CD14-positive monocyte (primary cell): ENCODE data around the gene SLC38A8. TPM values are rescaled to one million over a fixed set of nuclear protein-coding genes. Genes with fewer than 3 reads are reported as not detected.
A peak's percentile ranks its signal among the peaks of the same experiment; 100 is the strongest.

Experiments
- DNase-seq, 3 donors: peaks; one replicate each; pipeline ENCODE4 v3.0.0-alpha.2; 2011 to 2022
- H2AFZ ChIP-seq: 2 replicates; pipeline ENCODE4 v1.6.0; 2012; ENCODE audit warnings: mild to moderate bottlenecking, low read depth, low read length, inconsistent platforms; ENCODE audit not compliant: insufficient read depth, poor library complexity, severe bottlenecking
- H3K27ac ChIP-seq, 2 donors: 1 replicate in 1 of 2; 2 replicates in 1 of 2; pipeline ENCODE4 v1.5.1; 2012 to 2013; ENCODE audit warnings: low read length in 2 of 2, control low read depth in 1 of 2, inconsistent platforms in 1 of 2, low read depth in 1 of 2, mild to moderate bottlenecking in 1 of 2
- H3K27me3 ChIP-seq, 2 donors: one replicate each; pipeline versions ENCODE4 v1.6.0 to v1.6.1; 2011 to 2013; ENCODE audit warnings: low read length in 2 of 2; ENCODE audit not compliant: control insufficient read depth in 2 of 2, insufficient read depth in 2 of 2
- H3K36me3 ChIP-seq, 2 donors: replicated peaks in 1 of 2; 1 replicate in 1 of 2; 2 replicates in 1 of 2; pipeline versions ENCODE4 v1.5.1 to v1.6.1; 2012 to 2013; ENCODE audit warnings: low read length in 2 of 2, control low read depth in 1 of 2, inconsistent platforms in 1 of 2, mild to moderate bottlenecking in 1 of 2; ENCODE audit not compliant: insufficient read depth in 2 of 2, control insufficient read depth in 1 of 2
- H3K4me1 ChIP-seq, 2 donors: 1 replicate in 1 of 2; 2 replicates in 1 of 2; pipeline versions ENCODE4 v1.5.1 to v1.6.1; 2012 to 2013; ENCODE audit warnings: low read length in 2 of 2, control low read depth in 1 of 2, inconsistent platforms in 1 of 2, mild to moderate bottlenecking in 1 of 2, moderate library complexity in 1 of 2; ENCODE audit not compliant: insufficient read depth in 2 of 2, control insufficient read depth in 1 of 2
- H3K4me2 ChIP-seq: replicated peaks from 2 replicates; pipeline ENCODE3; 2012; ENCODE audit warnings: low read length, moderate library complexity, mild to moderate bottlenecking; ENCODE audit not compliant: poor library complexity, severe bottlenecking; ENCODE audit errors: extremely low read depth
- H3K4me3 ChIP-seq, 3 experiments: fragments of 200-600 bp in 1 of 3; sonication (generic) in 1 of 3; replicated peaks in 1 of 3; 1 replicate in 2 of 3; 2 replicates in 1 of 3; pipeline ENCODE4 v1.5.1; 2011 to 2013; ENCODE audit warnings: low read length in 3 of 3, mild to moderate bottlenecking in 3 of 3, control low read depth in 2 of 3, low read depth in 2 of 3, inconsistent platforms in 1 of 3, moderate library complexity in 1 of 3
- H3K79me2 ChIP-seq: 2 replicates; pipeline ENCODE4 v1.6.0; 2012; ENCODE audit warnings: mild to moderate bottlenecking, control low read depth, inconsistent platforms, low read length, moderate library complexity; ENCODE audit not compliant: insufficient read depth
- H3K9ac ChIP-seq: 2 replicates; pipeline ENCODE4 v1.6.0; 2017; ENCODE audit warnings: low read length, mild to moderate bottlenecking; ENCODE audit not compliant: insufficient read depth, poor library complexity, severe bottlenecking
- H3K9me3 ChIP-seq, 2 donors: replicated peaks in 1 of 2; 1 replicate in 1 of 2; 2 replicates in 1 of 2; pipeline versions ENCODE4 v1.5.1 to v1.6.1; 2012 to 2013; ENCODE audit warnings: low read length in 2 of 2, control low read depth in 1 of 2; ENCODE audit not compliant: control insufficient read depth in 1 of 2, insufficient read depth in 1 of 2
- H4K20me1 ChIP-seq: 2 replicates; pipeline ENCODE4 v1.6.0; 2012; ENCODE audit warnings: mild to moderate bottlenecking, low read length, control low read depth, moderate library complexity; ENCODE audit not compliant: insufficient read depth
- H3K27ac Mint-ChIP-seq, 7 donors: one replicate each; pipeline ENCODE4 v1.8.0; 2020; ENCODE audit warnings: mild to moderate bottlenecking in 7 of 7, mixed read lengths in 7 of 7, moderate library complexity in 6 of 7, inconsistent platforms in 2 of 7
- H3K27me3 Mint-ChIP-seq, 3 donors: one replicate each; pipeline ENCODE4 v1.8.0; 2021 to 2022; ENCODE audit warnings: low read depth in 3 of 3, mild to moderate bottlenecking in 3 of 3, mixed read lengths in 3 of 3, moderate library complexity in 3 of 3, inconsistent platforms in 1 of 3
- H3K36me3 Mint-ChIP-seq, 2 donors: one replicate each; pipeline ENCODE4 v1.8.0; 2020; ENCODE audit warnings: mixed read lengths in 2 of 2, inconsistent platforms in 1 of 2, mild to moderate bottlenecking in 1 of 2
- H3K4me1 Mint-ChIP-seq: one replicate; pipeline ENCODE4 v1.8.0; 2020; ENCODE audit warnings: mild to moderate bottlenecking, mixed read lengths
- H3K4me3 Mint-ChIP-seq, 2 donors: one replicate each; pipeline ENCODE4 v1.8.0; 2020; ENCODE audit warnings: mild to moderate bottlenecking in 2 of 2, mixed read lengths in 2 of 2, moderate library complexity in 1 of 2
- H3K9me3 Mint-ChIP-seq, 7 donors: one replicate each; pipeline ENCODE4 v1.8.0; 2020 to 2022; ENCODE audit warnings: mixed read lengths in 7 of 7, mild to moderate bottlenecking in 6 of 7, moderate library complexity in 6 of 7, inconsistent platforms in 2 of 7
- WGBS: methylation state at CpG from one replicate; pipeline ENCODE4 v1.1.5; 2013; ENCODE audit warnings: missing lambda C conversion rate; ENCODE audit not compliant: insufficient coverage; 5-methylcytosine and 5-hydroxymethylcytosine counted together
- intact Hi-C, 2 donors: fragments of 100-400 bp; cut with micrococcal nuclease; formaldehyde crosslinking; loops; one replicate each; pipeline versions ENCODE4 v1.15.0 to v1.15.1; 2023
- polyA plus RNA-seq, 3 donors: library from polyadenylated mRNA; depleted of rRNA in 1 of 3; unstranded in 2 of 3; stranded (reverse) in 1 of 3; fragments of 300-500 nt in 2 of 3; fragments of >200 nt in 1 of 3; fragmentation: Illumina TruSeq in 2 of 3; gene quantifications; 1 replicate in 2 of 3; 2 replicates in 1 of 3; pipeline ENCODE4 v1.2.3, GENCODE V29; 2012 to 2021
- TF ChIP-seq, protein P1 (sequence below): fragments of 200-600 bp; IDR thresholded peaks from one replicate; pipeline ENCODE4 v1.8.0; 2022; ENCODE audit warnings: antibody characterized with exemption, mild to moderate bottlenecking

Gene SLC38A8
- polyA plus RNA-seq, 3 donors: not detected

GRCh38 chr16:84082835-84083569, 40.4 kb upstream of the SLC38A8 start:
- TF ChIP-seq, protein P1, sequence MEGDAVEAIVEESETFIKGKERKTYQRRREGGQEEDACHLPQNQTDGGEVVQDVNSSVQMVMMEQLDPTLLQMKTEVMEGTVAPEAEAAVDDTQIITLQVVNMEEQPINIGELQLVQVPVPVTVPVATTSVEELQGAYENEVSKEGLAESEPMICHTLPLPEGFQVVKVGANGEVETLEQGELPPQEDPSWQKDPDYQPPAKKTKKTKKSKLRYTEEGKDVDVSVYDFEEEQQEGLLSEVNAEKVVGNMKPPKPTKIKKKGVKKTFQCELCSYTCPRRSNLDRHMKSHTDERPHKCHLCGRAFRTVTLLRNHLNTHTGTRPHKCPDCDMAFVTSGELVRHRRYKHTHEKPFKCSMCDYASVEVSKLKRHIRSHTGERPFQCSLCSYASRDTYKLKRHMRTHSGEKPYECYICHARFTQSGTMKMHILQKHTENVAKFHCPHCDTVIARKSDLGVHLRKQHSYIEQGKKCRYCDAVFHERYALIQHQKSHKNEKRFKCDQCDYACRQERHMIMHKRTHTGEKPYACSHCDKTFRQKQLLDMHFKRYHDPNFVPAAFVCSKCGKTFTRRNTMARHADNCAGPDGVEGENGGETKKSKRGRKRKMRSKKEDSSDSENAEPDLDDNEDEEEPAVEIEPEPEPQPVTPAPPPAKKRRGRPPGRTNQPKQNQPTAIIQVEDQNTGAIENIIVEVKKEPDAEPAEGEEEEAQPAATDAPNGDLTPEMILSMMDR: no peak
- peaks cover 41 to 70% of the 10 kb centered on the region in 2 donors for H3K36me3 ChIP-seq
- no peaks in the 10 kb centered on the region for H3K27me3 ChIP-seq
- intact Hi-C loops: loop anchor here in 1 of 2 donors (5.0 kb wide), 1 partner anchor 34 kb away; the partner anchor contains the start of gene MBTPS1
- H3K9ac ChIP-seq: peak overlapping the region; percentile 35
- Mint-ChIP-seq H3K4me1 (peaks cover 52% of the 10 kb centered on the region), H3K27ac (peak overlapping the region; percentile 87 to 96 (median 92)), H3K4me3 (peak overlapping the region; percentile 70 to 82), H3K27me3 (no peaks in the 10 kb centered on the region), H3K36me3 (peaks cover 69% of the 10 kb centered on the region in 2 donors), H3K9me3 (no peaks in the 10 kb centered on the region)
- peaks cover 48% of the 10 kb centered on the region for H3K79me2 ChIP-seq
- H3K4me2 ChIP-seq: peak overlapping the region; percentile 62
- H3K27ac ChIP-seq: peak overlapping the region; percentile 80 to 87
- no peaks in the 10 kb centered on the region for H3K9me3 ChIP-seq
- peaks cover 9% of the 10 kb centered on the region for H4K20me1 ChIP-seq
- peak overlapping the region; percentile 84 for H2AFZ ChIP-seq
- peak; percentile 46 to 61 (median 57) for DNase-seq
- 14% methylated on average over 4 of the region's 11 CpGs for WGBS
- peak overlapping the region in 1 of 3 experiments; percentile 58 for H3K4me3 ChIP-seq
- peaks cover 51 to 54% of the 10 kb centered on the region in 2 donors for H3K4me1 ChIP-seq

DNA sequence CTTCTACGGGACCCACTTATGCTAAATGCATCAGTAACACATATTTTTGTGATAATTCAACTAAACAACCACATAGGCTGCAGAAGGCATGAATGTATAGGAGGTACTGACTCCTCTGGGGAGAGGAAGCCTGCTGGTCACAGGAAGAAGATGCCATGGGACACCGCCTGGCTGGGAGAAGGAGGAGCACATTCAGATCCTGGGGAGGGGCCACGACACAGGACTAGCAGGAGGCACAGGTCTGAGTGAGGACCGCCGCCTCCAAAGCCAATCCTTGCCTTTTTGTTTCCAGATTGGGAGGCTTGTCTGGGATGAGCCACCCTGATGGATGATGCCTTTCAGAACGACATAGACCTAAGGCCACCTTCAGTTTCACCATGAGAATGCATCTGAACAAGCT, 39.5 kb upstream of the SLC38A8 start:
- Histone ChIP-seq H3K9me3 (no peaks in the 10 kb centered on the region), H3K9ac (no peak overlapping the region), H3K27me3 (no peaks in the 10 kb centered on the region), H3K4me3 (no peak overlapping the region), H3K4me1 (peaks cover 44 to 45% of the 10 kb centered on the region in 2 donors), H3K27ac (peak overlapping the region; percentile 80 to 87), H3K79me2 (peaks cover 47% of the 10 kb centered on the region), H4K20me1 (peaks cover 17% of the 10 kb centered on the region), H3K36me3 (peaks cover 40 to 70% of the 10 kb centered on the region in 2 donors), H2AFZ (no peak overlapping the region), H3K4me2 (no peak overlapping the region)
- no peak overlapping the region for H3K4me3 Mint-ChIP-seq
- H3K27me3 Mint-ChIP-seq: no peaks in the 10 kb centered on the region
- H3K4me1 Mint-ChIP-seq: peaks cover 44% of the 10 kb centered on the region
- no peak for DNase-seq
- 88% methylated on average over 4 of the region's 6 CpGs for WGBS
- H3K9me3 Mint-ChIP-seq: no peaks in the 10 kb centered on the region
- H3K36me3 Mint-ChIP-seq: peaks cover 69% of the 10 kb centered on the region in 2 donors
- peak overlapping the region; percentile 41 to 96 (median 74) for H3K27ac Mint-ChIP-seq
- TF ChIP-seq, protein P1: no peak
- intact Hi-C loops: loop anchor here in 1 of 2 donors (5.0 kb wide), 1 partner anchor 35 kb away; the partner anchor contains the start of gene MBTPS1
